Glutamatergic neuron (in vitro differentiated cells): ENCODE measurements around the gene HSD17B8. TPM values are rescaled to one million over a fixed set of nuclear protein-coding genes. Genes with fewer than 3 reads are reported as not detected.

Experiments
- DNase-seq: peaks from one replicate; pipeline ENCODE4 v3.0.0; 2022
- H3K27ac Mint-ChIP-seq: one replicate; pipeline ENCODE4 v1.8.0; 2020; ENCODE audit warnings: mild to moderate bottlenecking, mixed read lengths, inconsistent platforms; ENCODE audit not compliant: unreplicated experiment
- H3K27me3 Mint-ChIP-seq: one replicate; pipeline ENCODE4 v1.8.0; 2020; ENCODE audit warnings: mild to moderate bottlenecking, moderate library complexity, mixed read lengths, inconsistent platforms; ENCODE audit not compliant: unreplicated experiment
- H3K36me3 Mint-ChIP-seq: one replicate; pipeline ENCODE4 v1.8.0; 2020; ENCODE audit warnings: mild to moderate bottlenecking, mixed read lengths, inconsistent platforms; ENCODE audit not compliant: unreplicated experiment
- H3K4me1 Mint-ChIP-seq: one replicate; pipeline ENCODE4 v1.8.0; 2020; ENCODE audit warnings: mild to moderate bottlenecking, low read depth, mixed read lengths, inconsistent platforms; ENCODE audit not compliant: unreplicated experiment
- H3K4me3 Mint-ChIP-seq: one replicate; pipeline ENCODE4 v1.8.0; 2020; ENCODE audit warnings: mild to moderate bottlenecking, mixed read lengths, inconsistent platforms; ENCODE audit not compliant: unreplicated experiment
- H3K9me3 Mint-ChIP-seq: one replicate; pipeline ENCODE4 v1.8.0; 2020; ENCODE audit warnings: mild to moderate bottlenecking, moderate library complexity, mixed read lengths, inconsistent platforms; ENCODE audit not compliant: unreplicated experiment
- CTCF ChIP-seq: fragments of 200-600 bp; sonication (generic); IDR thresholded peaks from one replicate; pipeline ENCODE4 v1.5.0; 2021; ENCODE audit not compliant: partially characterized antibody, unreplicated experiment
- total RNA-seq: library from RNA; stranded (reverse); fragmentation: NEBNext Ultra II Directional; extraction: Animal tissue kit (Norgen Biotek cat#: 25700); gene quantifications from one replicate; pipeline ENCODE4 v1.2.1, GENCODE V29; 2021; ENCODE audit not compliant: unreplicated experiment

The HSD17B8 gene
- total RNA-seq, 1 donor from 2014 or later: 4.6 TPM

- peaks cover 14% of the 10 kb centered on the region for H3K9me3 Mint-ChIP-seq
- no peaks in the 10 kb centered on the region for H3K36me3 Mint-ChIP-seq
- H3K4me3 Mint-ChIP-seq: peak overlapping the region; percentile 99
- DNase-seq: no peak
- no peak for TF ChIP-seq CTCF
- H3K4me1 Mint-ChIP-seq: peaks cover 30% of the 10 kb centered on the region
- H3K27ac Mint-ChIP-seq: no peak overlapping the region
- H3K27me3 Mint-ChIP-seq: peaks cover 20% of the 10 kb centered on the region
Measured at GRCh38 chr6:33202799-33203198, 1.7 kb upstream of the HSD17B8 start.

GRCh38 chr6:33203443-33204164 is 851 bp upstream of the HSD17B8 start:
- peaks cover 27% of the 10 kb centered on the region for H3K4me1 Mint-ChIP-seq
- no peak overlapping the region for H3K27ac Mint-ChIP-seq

GRCh38 chr6:33204165-33204414 is 365 bp upstream of the HSD17B8 start:
- peak overlapping the region; percentile 99 for H3K4me3 Mint-ChIP-seq
- peaks cover 10% of the 10 kb centered on the region for H3K9me3 Mint-ChIP-seq
- peaks cover 22% of the 10 kb centered on the region for H3K27me3 Mint-ChIP-seq
- no peak for DNase-seq
- H3K36me3 Mint-ChIP-seq: no peaks in the 10 kb centered on the region
- no peak overlapping the region for H3K27ac Mint-ChIP-seq
- TF ChIP-seq CTCF: no peak
- H3K4me1 Mint-ChIP-seq: peaks cover 24% of the 10 kb centered on the region

More at GRCh38 chr6:33203443-33204164, 851 bp upstream of the HSD17B8 start:
- DNase-seq: no peak
- no peak for TF ChIP-seq CTCF
- peaks cover 13% of the 10 kb centered on the region for H3K9me3 Mint-ChIP-seq
- H3K4me3 Mint-ChIP-seq: peak overlapping the region; percentile 99
- H3K36me3 Mint-ChIP-seq: no peaks in the 10 kb centered on the region
- H3K27me3 Mint-ChIP-seq: peaks cover 20% of the 10 kb centered on the region

GRCh38 chr6:33205191-33206026 is 954 bp downstream of the HSD17B8 start:
- TF ChIP-seq CTCF: no peak
- peaks cover 24% of the 10 kb centered on the region for H3K4me1 Mint-ChIP-seq
- peak overlapping the region; percentile 99 for H3K4me3 Mint-ChIP-seq
- peaks cover 11% of the 10 kb centered on the region for H3K9me3 Mint-ChIP-seq
- H3K27ac Mint-ChIP-seq: peak overlapping the region; percentile 90
- H3K27me3 Mint-ChIP-seq: peaks cover 24% of the 10 kb centered on the region
- DNase-seq: no peak
- H3K36me3 Mint-ChIP-seq: no peaks in the 10 kb centered on the region
